Measurements from ENCODE around the gene DCPS. TPM values are rescaled to one million over a fixed set of nuclear protein-coding genes. Genes with fewer than 3 reads are reported as not detected.
"Not testable (repeated sequence)": the region's sequence is repeated elsewhere in the genome, so short reads cannot be mapped to it uniquely, and the experiment has no call there.

DCPS gene
- total and polyA plus RNA-seq, 8 donors, result 8.4 to 16.6 (median 10.5) TPM

DNA sequence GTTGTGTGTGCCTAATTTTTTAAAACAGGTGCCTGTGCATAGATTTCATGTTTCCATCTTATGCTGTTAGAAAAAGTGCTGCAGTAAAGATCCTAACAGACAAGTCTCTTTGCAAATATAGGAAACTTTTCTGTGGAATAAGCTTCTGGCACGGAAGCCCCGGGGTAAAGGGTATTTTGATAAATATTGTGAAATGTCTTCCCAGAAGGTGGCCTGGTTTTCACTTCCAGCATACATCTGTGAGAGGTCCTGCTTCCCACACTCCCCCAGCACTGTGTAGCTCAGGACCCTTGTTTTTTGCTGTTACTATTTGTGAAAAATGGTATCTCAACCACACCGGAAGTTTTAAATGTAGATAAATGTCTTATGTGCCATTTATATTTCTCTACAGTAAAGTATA lies 66.2 kb downstream of the DCPS start:
- Histone ChIP-seq H3K9me3 (no peaks in the 10 kb centered on the region), H3K4me1 (peaks cover 0 to 7% (median 0%) of the 10 kb centered on the region in 3 donors), H3K4me3 (no peak overlapping the region), H3K27me3 (no peaks in the 10 kb centered on the region), H3K36me3 (no peaks in the 10 kb centered on the region), H3K27ac (no peak overlapping the region)
- WGBS, 2 donors, result 53 to 67% methylated on average over 3 of the region's 3 CpGs
- ATAC-seq (no peak), FAIRE-seq (no peak), DNase-seq (peak in 1 of 6 donors; percentile 9)
- TF ChIP-seq, protein P1, sequence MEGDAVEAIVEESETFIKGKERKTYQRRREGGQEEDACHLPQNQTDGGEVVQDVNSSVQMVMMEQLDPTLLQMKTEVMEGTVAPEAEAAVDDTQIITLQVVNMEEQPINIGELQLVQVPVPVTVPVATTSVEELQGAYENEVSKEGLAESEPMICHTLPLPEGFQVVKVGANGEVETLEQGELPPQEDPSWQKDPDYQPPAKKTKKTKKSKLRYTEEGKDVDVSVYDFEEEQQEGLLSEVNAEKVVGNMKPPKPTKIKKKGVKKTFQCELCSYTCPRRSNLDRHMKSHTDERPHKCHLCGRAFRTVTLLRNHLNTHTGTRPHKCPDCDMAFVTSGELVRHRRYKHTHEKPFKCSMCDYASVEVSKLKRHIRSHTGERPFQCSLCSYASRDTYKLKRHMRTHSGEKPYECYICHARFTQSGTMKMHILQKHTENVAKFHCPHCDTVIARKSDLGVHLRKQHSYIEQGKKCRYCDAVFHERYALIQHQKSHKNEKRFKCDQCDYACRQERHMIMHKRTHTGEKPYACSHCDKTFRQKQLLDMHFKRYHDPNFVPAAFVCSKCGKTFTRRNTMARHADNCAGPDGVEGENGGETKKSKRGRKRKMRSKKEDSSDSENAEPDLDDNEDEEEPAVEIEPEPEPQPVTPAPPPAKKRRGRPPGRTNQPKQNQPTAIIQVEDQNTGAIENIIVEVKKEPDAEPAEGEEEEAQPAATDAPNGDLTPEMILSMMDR (IDR thresholded peaks at IDR 0.05), result no peak
- intact Hi-C loops (cut with DNase I), result no loop called here

DNA sequence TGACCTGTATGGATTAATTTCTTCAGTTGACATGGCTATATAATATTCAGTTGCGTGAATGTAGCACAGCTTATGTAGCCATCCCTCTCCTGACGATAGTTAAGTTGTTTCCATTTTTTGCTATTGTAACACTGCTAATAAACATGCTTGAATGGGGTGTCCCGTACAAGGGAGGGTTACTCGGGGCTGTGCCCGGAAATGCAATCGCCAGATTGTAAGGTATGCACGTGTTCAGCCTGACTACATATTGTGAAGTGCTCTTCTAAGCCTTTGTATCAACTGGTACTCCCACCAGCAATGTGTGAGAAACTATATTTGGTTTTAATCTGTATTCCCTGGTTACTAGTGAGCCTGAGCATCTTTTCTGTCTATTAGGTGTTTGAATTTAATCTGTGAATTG lies 67.7 kb downstream of the DCPS start:
- ATAC-seq, result no peak
- no peak for FAIRE-seq

DNA sequence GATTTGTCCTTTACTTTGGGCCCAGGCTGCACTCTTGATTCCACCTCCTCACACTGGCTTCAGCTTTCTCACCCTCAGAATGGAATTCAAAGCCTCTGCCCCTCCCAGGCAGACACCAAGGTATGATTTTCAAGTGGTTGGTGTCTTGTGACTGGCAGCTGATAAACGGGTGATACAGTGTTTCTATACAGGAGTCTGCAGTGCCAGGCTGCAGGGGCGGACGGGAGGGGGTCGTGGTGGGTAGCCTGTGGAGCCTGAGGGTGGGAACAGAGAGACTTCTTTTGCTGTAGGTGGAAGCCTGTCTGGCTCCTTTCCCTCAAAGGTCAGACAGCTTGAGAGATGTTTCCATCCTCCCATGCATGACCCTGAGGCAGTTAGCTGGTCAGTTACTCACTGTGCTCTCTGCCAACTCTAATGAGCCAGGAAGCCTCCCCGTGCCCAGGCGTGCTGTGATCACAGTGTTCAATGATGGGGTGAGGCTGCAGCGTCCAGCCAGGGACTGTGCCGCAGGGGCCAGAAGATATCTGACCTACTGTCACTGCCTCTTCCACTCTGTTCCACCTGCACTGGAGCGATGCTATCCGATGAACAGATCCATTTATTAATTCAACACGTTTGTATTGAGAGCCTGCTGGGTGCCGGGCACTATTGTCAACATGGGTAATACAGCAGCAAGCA lies 69.7 kb downstream of the DCPS start:
- ATAC-seq, result peak in 1 of 4 donors; percentile 68
- H3K4me3 ChIP-seq; H3K4me1 ChIP-seq; H3K27ac ChIP-seq; intact Hi-C loops (cut with DNase I); H3K27me3 ChIP-seq; H3K36me3 ChIP-seq; H3K9me3 ChIP-seq; FAIRE-seq: not testable (repeated sequence)
- peak in 1 of 6 donors; percentile 31 for DNase-seq
- 64 to 72% methylated on average over 10 to 12 of the region's 12 CpGs for WGBS, 2 donors

More for the DNA sequence above, 67.7 kb downstream of the DCPS start:
- Histone ChIP-seq H3K4me3 (no peak overlapping the region), H3K4me1 (peaks cover 0 to 7% (median 0%) of the 10 kb centered on the region in 3 donors), H3K9me3 (no peaks in the 10 kb centered on the region), H3K27me3 (no peaks in the 10 kb centered on the region), H3K27ac (no peak overlapping the region), H3K36me3 (no peaks in the 10 kb centered on the region)
- intact Hi-C loops (cut with DNase I), result no loop called here
- no peak for DNase-seq
- 87 to 90% methylated on average over 7 of the region's 7 CpGs for WGBS, 2 donors
- TF ChIP-seq, protein P1 (IDR thresholded peaks at IDR 0.05), result no peak

DNA sequence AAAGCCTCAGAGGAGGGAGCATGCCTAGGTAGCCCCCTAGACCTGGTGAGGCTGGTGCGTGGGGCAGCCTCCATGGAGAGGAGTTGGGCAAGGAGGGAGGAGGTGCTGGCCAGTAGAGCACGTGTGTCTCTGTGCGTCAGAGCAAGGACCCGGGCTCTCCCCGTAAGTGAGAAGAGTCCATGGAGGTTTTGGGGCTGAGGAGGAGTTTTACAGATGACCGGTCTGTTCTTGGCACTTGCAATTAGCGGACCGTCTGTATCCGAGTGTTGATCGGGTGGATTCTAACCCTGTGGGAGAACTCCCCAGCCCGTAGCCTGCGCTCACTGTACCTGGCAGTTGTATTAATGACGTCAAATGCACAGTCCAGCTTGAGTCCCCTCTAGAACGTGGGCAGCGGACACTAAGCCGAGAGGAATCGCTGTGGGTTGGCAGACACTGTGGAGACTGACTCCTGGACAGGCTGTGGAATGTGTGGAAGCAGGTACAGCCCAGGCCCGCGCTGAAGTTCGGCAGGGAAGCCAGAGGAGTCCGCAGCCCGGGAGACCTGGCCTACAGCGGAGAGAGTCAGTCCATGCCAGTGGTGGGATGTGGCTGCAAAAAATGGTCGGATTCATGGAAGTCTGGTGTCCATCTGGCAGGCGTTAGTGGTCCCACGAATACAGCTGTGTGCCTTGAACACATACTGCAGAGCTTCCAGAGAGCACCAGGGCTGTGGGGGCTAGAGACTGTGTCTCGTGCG lies 70.9 kb downstream of the DCPS start:
- WGBS, 2 donors, result 89 to 91% methylated on average over 21 of the region's 28 CpGs
- H3K36me3 ChIP-seq; intact Hi-C loops (cut with DNase I); FAIRE-seq; H3K4me3 ChIP-seq; H3K9me3 ChIP-seq; H3K4me1 ChIP-seq; H3K27me3 ChIP-seq; H3K27ac ChIP-seq: not testable (repeated sequence)
- peak in 2 of 4 donors; percentile 17 to 26 for ATAC-seq
- DNase-seq, result peak in 1 of 6 donors; percentile 22

DNA sequence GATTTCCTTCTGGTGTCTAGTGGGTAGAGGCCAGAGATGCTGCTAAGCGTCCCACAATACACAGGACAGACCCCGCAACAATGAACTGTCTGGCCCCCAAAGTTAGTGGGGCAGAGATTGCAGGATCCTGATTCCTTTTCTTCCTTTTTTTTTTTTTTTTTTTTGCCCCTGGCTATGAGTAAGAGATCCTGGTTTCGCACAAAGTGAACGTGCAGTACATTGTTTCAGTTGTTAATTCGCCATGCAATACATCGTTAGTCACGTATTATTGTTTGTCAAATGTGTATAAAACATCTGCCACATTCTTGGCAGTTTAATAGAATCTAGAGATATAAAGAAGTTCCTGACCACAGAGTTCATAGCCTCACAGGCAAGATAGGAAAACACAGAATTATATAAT lies 71.9 kb downstream of the DCPS start:
- no peaks in the 10 kb centered on the region for H3K27me3 ChIP-seq
- FAIRE-seq (no peak), DNase-seq (no peak), ATAC-seq (no peak)
- no peaks in the 10 kb centered on the region for H3K9me3 ChIP-seq
- no peaks in the 10 kb centered on the region for H3K36me3 ChIP-seq
- intact Hi-C loops (cut with DNase I), result no loop called here
- H3K27ac ChIP-seq, result no peak overlapping the region
- no peaks in the 10 kb centered on the region for H3K4me1 ChIP-seq
- WGBS, 2 donors, result 87% methylated on average over 7 of the region's 7 CpGs
- no peak overlapping the region for H3K4me3 ChIP-seq
- TF ChIP-seq, protein P1 (IDR thresholded peaks at IDR 0.05), result no peak

DNA sequence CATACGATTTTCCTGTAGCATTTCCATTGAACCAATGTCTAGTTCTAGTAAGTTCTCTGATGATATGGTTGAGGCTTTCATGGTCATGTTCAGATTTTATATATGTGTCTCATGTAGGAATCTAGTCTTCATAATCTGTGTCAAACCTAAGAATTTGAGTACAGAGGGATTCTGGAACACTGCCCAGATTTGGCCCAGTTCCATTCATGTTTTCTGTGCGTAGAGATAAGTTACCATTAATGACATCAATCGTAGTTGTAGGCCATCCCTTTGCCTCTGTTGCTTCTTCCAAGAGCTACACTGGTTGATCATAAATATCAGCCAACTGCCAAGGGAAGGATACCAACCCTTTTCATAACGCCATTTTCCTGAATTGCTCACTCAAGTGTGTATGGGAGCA lies 74.9 kb downstream of the DCPS start:
- Histone ChIP-seq H3K36me3 (no peaks in the 10 kb centered on the region), H3K4me1 (no peaks in the 10 kb centered on the region), H3K27me3 (no peaks in the 10 kb centered on the region), H3K27ac (no peak overlapping the region), H3K9me3 (no peaks in the 10 kb centered on the region), H3K4me3 (no peak overlapping the region)
- 58 to 63% methylated on average over 4 of the region's 4 CpGs for WGBS, 2 donors
- TF ChIP-seq, protein P1 (IDR thresholded peaks at IDR 0.05), result no peak
- intact Hi-C loops (cut with DNase I), result no loop called here
- ATAC-seq, result no peak
- DNase-seq, result no peak
- no peak for FAIRE-seq

All from pancreas (tissue), 10 donors.